Activated naive CD8-positive, alpha-beta T cell treated with anti-CD3 and anti-CD28 coated beads, Interleukin-2, amount 50 U/mL, for 16 hours (primary cell): ENCODE results near the gene KNL1.
"Not testable (repeated sequence)": the region's sequence is repeated elsewhere in the genome, so short reads cannot be mapped to it uniquely, and the experiment has no call there.

Experiments used
- DNase-seq: peaks from one replicate; pipeline ENCODE4 v3.0.0-alpha.2; 2020; ENCODE audit warnings: low read depth, low spot score

The KNL1 gene

GRCh38 chr15:40593588-40594428 lies at the start of gene KNL1:
TSS of gene KNL1 (plus strand) at chr15:40594249. CDS start at chr15:40602932, 8,683 bp downstream.
- peak; percentile 71 for DNase-seq

DNA sequence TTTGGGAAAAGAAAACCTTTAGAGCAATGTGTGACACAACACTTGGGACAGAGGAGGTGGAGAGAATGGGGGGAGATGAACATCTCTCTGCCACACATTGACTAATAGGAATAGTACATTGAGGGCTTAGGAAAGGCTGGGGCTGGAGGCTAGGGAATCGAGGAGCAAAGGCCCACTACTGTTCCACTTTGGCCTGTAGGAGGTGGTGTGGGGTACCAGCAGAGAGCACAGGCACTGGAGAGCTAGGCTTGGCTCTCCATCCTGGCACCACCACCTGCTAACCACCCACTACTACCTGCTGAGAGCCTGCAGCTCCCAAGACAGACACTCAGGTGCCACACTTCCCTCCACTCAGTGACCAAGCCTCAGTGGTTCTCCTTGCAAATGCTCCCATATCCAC lies 48.6 kb upstream of the KNL1 start:
- no peak for DNase-seq

GRCh38 chr15:40548610-40549009 lies 45.4 kb upstream of the KNL1 start:
- no peak for DNase-seq

- no peak for DNase-seq
Measured at GRCh38 chr15:40549894-40550293, 44.2 kb upstream of the KNL1 start.

DNA sequence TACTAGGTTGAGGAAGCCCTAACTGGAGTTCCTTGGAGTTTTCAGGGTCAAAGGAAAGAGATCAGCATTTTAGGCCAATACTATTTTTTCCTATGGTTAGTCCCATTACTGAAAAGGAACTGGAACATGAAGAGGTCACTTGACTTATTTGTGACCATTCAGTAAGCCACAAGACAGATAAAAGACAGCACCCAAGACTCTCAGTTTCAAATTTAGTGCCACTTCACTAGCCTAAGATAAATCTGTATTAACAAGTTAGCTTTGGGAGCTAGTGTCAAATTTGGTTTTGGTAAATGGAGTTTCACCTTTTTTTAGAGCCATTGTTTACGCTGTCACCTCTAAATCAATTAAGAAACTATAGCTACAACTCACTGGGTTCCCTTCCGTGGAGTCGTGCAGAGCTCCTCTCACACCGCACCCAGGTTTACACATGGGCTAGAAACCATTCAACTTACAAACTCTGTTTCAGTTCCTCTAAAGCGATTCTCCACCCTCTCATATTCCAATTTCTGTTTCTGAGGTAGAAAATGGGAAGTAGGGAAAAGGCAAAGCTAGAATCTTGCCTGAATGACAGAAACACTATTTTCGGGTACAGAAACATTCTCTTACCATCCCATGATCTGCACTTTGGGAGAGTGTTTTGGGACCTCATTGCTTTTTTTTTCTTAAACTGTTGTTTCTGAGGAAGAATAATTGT lies 43.6 kb upstream of the KNL1 start:
- no peak for DNase-seq

GRCh38 chr15:40554161-40554525 lies 39.9 kb upstream of the KNL1 start:
- no peak for DNase-seq

- no peak for DNase-seq
Measured at GRCh38 chr15:40555876-40556275, 38.2 kb upstream of the KNL1 start.

GRCh38 chr15:40558952-40559742 lies 34.9 kb upstream of the KNL1 start:
- no peak for DNase-seq

DNA sequence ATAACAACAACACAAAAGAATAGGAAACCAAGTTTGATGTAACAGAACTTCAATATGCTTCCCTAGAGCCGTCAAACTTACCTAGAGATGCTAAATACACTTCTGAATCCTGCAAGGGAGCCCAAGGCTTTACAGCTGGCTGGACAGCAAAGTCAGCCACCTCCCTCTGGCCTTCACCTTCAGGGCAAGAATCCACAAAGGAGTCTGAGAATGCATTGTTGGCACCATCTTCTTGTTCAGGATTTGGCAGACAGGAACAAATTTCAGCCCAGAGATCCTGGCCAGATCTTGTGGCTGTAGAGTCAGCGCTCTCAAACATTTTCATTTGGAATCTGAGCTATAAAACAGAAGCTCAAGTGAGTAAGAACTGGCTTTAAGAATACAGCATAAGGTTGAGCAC lies 31.4 kb upstream of the KNL1 start:
- no peak for DNase-seq

DNA sequence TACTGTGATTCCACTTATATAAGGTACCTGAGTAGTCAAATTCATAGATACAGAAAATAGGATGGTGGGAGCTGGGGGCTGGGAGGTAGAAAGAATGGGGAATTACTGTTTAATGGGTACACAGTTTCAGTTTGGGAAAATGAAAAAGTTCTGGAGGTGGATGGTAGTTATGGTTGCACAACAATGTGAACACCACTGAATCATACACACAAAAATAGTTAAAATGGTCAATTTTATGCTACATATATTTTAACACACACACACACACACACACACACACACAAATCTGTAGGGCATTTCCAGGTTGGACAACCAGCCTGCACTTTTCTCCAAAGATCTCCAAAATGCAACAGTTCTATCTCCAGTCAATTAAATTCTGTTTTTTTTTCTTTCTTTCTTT lies 30.6 kb upstream of the KNL1 start:
- no peak for DNase-seq

DNA sequence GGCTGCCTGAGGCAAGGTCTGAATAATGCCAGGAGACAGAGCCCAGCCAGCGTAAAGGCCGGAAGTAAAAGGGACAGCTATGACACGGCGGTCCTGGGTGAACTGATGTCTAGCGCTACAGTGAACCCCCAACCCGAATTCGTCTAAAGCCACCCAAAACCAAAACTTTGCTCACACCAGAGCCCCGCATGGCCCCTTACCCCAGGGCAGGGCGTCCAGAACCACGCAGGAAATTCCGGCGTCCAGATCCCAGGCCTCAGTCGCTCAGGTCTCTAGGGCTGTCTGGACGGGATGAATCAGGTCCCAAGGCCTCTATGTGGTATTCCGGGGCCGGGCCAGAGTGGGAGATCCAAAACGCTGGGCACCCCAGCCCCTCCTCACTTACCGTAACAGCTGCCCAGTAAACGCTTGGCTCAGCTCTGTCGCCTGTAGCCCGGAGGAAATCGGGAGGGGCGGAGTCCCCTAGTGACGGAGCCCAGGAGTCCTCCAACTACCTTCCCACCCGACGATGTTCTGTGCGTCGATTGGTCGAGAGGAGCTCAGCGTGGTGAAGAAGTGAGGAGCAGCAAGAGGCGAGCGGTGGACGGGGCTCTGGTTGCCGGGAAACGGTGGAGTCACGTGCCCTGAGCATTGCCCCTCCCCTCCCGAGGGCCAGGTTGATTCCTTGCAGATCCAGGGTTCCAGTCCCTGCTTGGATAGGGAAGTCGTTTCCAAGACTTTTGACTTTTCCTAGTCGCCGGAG lies 29.3 kb upstream of the KNL1 start, which contains the start of gene CCDC32:
Gene CCDC32, minus strand, starts transcription at position 452 of the 742 bp plus-strand sequence. CDS start 2,027 bp downstream, outside the sequence.
- peak; percentile 86 for DNase-seq

GRCh38 chr15:40565333-40566238 lies 28.5 kb upstream of the KNL1 start:
- DNase-seq, result no peak

DNA sequence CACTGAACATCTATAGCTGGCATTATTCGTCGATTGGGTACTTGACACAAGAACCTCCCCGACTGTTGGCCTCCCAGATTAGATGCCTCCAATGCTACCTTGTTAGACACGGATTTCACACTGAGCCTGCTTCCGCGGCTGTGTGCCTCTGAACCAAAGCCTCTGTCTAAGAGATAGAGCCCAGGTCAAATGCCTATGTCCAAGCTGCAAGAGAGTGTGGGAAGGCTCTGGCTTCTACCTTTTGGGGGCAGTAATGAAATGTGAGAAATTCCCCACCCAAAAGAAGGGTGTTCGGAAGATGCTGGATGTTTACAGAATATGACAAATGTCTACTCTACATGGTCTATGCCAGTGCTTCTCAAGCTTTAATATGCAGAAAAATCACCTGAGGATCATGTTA lies 26.9 kb upstream of the KNL1 start:
- DNase-seq, result no peak

DNA sequence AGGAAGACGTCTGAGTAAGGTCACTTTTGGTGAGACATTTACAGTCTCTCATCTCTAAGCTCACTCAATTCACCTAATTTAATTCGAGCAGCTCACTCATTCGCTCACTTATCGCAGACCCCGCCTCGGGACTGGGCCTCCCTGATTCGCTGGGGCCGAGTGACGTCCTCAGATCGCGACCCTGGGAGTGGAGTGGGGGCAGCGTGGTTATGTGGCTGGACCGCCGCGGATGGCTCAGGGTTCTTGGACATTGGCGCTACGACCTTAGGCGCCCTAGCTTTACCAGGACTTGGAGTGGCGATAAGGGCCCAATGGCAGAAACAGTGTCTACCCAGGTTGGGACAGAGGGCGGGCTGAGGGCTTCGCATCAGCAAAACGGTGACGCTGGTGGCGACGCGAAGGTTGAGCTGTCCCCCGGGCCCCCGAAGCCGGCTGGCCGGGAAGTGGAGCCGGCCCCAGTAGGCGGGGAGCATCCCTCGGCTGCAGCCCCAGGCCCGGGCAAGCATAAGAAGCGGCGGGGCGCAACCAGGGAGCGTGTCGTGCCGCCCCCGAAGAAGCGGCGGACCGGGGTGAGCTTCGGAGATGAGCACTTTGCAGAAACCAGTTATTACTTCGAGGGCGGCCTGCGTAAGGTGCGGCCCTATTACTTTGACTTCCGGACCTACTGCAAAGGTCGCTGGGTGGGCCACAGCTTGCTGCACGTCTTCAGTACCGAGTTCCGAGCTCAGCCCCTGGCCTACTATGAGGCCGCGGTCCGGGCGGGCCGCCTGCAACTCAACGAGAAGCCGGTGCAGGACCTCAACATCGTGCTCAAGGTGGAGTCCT lies 24.7 kb upstream of the KNL1 start, which contains the start of gene RPUSD2:
Gene RPUSD2, plus strand, starts transcription at position 171 of the 825 bp plus-strand sequence. Its CDS starts 39 bp downstream, at position 210.
- peak; percentile 84 for DNase-seq

- DNase-seq, result no peak
Measured at GRCh38 chr15:40575113-40575512, 18.9 kb upstream of the KNL1 start.

DNA sequence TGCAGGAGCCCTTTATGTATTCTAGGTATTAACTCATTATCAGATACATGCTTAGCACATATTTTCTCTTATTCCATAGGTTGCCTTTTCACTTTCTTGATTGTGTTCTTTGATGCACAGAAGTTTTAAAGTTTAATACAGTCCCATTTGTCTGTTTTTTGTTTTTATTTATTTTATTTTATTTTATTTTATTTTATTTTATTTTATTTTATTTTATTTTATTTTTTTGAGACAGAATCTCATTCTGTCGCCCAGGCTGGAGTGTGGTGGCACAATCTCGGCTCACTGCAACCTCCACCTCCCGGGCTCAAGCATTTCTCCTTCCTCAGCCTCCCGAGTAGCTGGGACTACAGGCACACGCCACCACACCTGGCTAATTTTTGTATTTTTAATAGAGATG lies 17.1 kb upstream of the KNL1 start:
- not testable (repeated sequence) for DNase-seq

DNA sequence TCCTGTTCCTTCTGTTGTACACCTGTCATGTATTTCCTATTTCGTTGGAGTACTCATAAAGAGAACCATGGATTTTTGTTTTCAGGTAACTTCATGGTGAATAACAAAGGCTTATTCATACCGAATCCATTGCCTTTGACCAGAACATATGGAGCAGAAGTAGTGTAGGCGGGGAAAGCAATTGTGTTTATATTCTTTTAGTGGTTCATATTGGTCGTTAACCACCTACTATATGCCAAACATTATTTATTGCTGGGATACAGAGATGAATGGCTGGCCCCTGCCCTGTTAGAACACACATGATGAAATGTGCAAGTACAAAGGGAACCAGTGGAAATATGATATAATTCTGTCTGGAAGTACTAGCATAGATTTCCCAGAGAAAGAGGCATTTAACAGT lies 15.2 kb upstream of the KNL1 start:
- no peak for DNase-seq

DNA sequence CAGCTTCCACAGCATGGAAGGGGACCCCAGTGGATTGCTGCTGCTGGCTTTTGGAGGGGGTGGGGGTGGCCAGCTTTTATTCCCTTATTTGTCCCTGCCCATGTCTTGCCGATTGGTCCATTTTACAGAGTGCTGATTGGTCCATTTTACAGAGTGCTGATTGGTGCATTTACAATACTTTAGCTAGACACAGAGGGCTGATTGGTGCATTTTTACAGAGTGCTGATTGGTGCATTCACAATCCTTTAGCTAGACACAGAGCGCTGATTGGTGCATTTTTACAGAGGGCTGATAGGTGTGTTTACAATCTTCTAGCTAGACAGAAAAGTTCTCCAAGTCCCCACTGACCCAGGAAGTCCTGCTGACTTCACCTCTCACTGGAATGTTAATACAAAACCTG lies 12.3 kb upstream of the KNL1 start:
- not testable (repeated sequence) for DNase-seq

DNA sequence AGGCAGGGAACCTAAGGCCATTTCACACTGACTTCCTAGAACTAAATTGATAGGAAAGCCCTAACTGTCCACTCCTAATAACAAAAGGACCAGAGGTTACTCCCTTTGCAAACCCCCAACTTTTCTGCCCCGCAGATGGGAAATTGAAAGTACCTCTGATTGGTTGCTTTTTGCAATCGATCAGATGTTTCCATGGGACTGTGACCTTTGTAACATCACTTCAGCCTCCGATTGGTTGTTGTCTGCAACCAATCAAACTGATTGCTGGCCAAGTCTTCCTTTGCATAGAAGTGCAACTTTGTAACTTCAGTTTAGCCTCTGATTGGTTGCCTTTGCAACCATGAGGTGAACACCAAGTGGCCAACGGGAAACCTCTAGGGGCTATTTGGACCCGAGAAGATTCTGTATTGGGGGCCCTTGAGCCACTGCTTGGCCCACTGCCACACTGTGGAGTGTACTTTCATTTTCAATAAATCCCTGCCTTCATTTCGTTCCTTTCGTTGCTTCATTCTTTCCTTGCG lies 11.3 kb upstream of the KNL1 start:
- DNase-seq, result no peak
